HCT116 (cell line): Measurements from ENCODE around the gene PTS. TPM values are rescaled to one million over a fixed set of nuclear protein-coding genes. Genes with fewer than 3 reads are reported as not detected.

Experiments
- ATAC-seq: fragments of 200-7000 bp; cut with Tn5 transposase; 2 replicates; pipeline ENCODE4 v1.9.1; 2020; ENCODE audit warnings: mild to moderate bottlenecking, moderate library complexity
- BruUV-seq: library from RNA; stranded (reverse); fragments of 400-500 nt; replicated peaks from 2 replicates; lab custom pipeline; 2021; lab: Mats Ljungman, UMichigan
- CTCF ChIA-PET: fragments of 300-600 bp; sonication (Branson Sonifier 250); formaldehyde crosslinking; loops from one replicate; lab custom pipeline; 2021; ENCODE audit warnings: antibody characterized with exemption; lab: Charles Lee
- POLR2A ChIA-PET: fragments of 300-600, 350-600 bp; sonication (Branson Sonifier 250); formaldehyde crosslinking; loops from one replicate; lab custom pipeline; 2021; ENCODE audit warnings: antibody characterized with exemption; lab: Charles Lee
- RAD21 ChIA-PET, 2 experiments: fragments of 300-600 bp; sonication (Branson Sonifier 250); formaldehyde crosslinking; loops; one replicate each; lab custom pipeline; 2023; ENCODE audit warnings: low total read pairs in 2 of 2; ENCODE audit not compliant: uncharacterized antibody in 2 of 2, unreplicated experiment in 2 of 2, low non-redundant PET in 1 of 2; lab: Charles Lee
- DNase-seq: peaks from one replicate; pipeline ENCODE4 v3.0.0-alpha.2; 2010; ENCODE audit warnings: low read depth, low spot score
- H2AFZ ChIP-seq: fragments of 200-600 bp; shearing (Covaris generic), sonication (generic); 2 replicates; pipeline ENCODE4 v1.6.1; 2017; ENCODE audit warnings: low read depth, mixed run types, mixed read lengths, antibody characterized with exemption, low read length; ENCODE audit not compliant: poor library complexity, severe bottlenecking
- H3K27ac ChIP-seq: 2 replicates; pipeline ENCODE4 v1.5.1; 2012; ENCODE audit warnings: low read depth, low read length
- H3K27me3 ChIP-seq: fragments of 200-600 bp; sonication (generic); 2 replicates; pipeline ENCODE4 v1.6.1; 2016; ENCODE audit warnings: mixed run types, low read length, mixed read lengths; ENCODE audit not compliant: insufficient read depth
- H3K36me3 ChIP-seq, 2 experiments: fragments of 200-500 bp in 1 of 2; fragments of 200-600 bp in 1 of 2; sonication (Bioruptor generic) in 1 of 2; sonication (generic) in 1 of 2; 2 replicates each; pipeline versions ENCODE4 v1.5.1 to v1.6.1; 2014 to 2016; ENCODE audit warnings: low read length in 2 of 2, inconsistent platforms in 1 of 2, mixed read lengths in 1 of 2, mixed run types in 1 of 2; ENCODE audit not compliant: insufficient read depth in 2 of 2, control insufficient read depth in 1 of 2
- H3K4me1 ChIP-seq, 2 experiments: fragments of 200-600 bp in 1 of 2; sonication (generic) in 1 of 2; 2 replicates each; pipeline versions ENCODE4 v1.5.1 to v1.6.1; 2012 to 2017; ENCODE audit warnings: low read length in 2 of 2, inconsistent platforms in 1 of 2, mild to moderate bottlenecking in 1 of 2, mixed read lengths in 1 of 2, mixed run types in 1 of 2, moderate library complexity in 1 of 2; ENCODE audit not compliant: insufficient read depth in 2 of 2, control insufficient read depth in 1 of 2
- H3K4me2 ChIP-seq: fragments of 200-600 bp; sonication (generic); 2 replicates; pipeline ENCODE4 v1.6.1; 2017; ENCODE audit warnings: mixed run types, low read length, mixed read lengths
- H3K4me3 ChIP-seq, 2 experiments: fragments of 200-600 bp in 1 of 2; sonication (generic) in 1 of 2; replicated peaks in 1 of 2; 2 replicates each; pipeline ENCODE4 v1.5.1; 2011 to 2016; ENCODE audit warnings: low read length in 2 of 2, control low read depth in 1 of 2, low read depth in 1 of 2, mild to moderate bottlenecking in 1 of 2, mixed read lengths in 1 of 2, mixed run types in 1 of 2
- H3K79me2 ChIP-seq: fragments of 200-600 bp; sonication (generic); 2 replicates; pipeline ENCODE4 v1.6.1; 2017; ENCODE audit warnings: mild to moderate bottlenecking, mixed run types, low read length, moderate library complexity, mixed read lengths; ENCODE audit not compliant: insufficient read depth
- H3K9ac ChIP-seq: fragments of 200-600 bp; sonication (generic); 2 replicates; pipeline ENCODE4 v1.6.1; 2016; ENCODE audit warnings: low read length, mixed read lengths
- H3K9me2 ChIP-seq: fragments of 200-600 bp; sonication (generic), shearing (Covaris generic); 2 replicates; pipeline ENCODE4 v1.6.1; 2017; ENCODE audit warnings: mixed run types, mild to moderate bottlenecking, moderate library complexity; ENCODE audit not compliant: insufficient read depth
- H3K9me3 ChIP-seq, 2 experiments: fragments of 200-500 bp in 1 of 2; fragments of 200-600 bp in 1 of 2; sonication (Bioruptor generic) in 1 of 2; sonication (generic) in 1 of 2; 2 replicates each; pipeline ENCODE4 v1.6.1; 2014 to 2017; ENCODE audit warnings: low read length in 2 of 2, mixed read lengths in 2 of 2, inconsistent platforms in 1 of 2, low read depth in 1 of 2, mild to moderate bottlenecking in 1 of 2, mixed run types in 1 of 2, moderate library complexity in 1 of 2; ENCODE audit not compliant: control insufficient read depth in 1 of 2, insufficient read depth in 1 of 2
- H4K20me1 ChIP-seq: fragments of 200-600 bp; sonication (generic), shearing (Covaris generic); 2 replicates; pipeline ENCODE4 v1.6.1; 2017; ENCODE audit warnings: mixed run types, mild to moderate bottlenecking, moderate library complexity; ENCODE audit not compliant: insufficient read depth
- CBX3 ChIP-seq: IDR thresholded peaks from 2 replicates; pipeline ENCODE4 v1.6.1; 2012; ENCODE audit warnings: low read depth
- CEBPB ChIP-seq: IDR thresholded peaks from 2 replicates; pipeline ENCODE4 v1.6.1; 2012; ENCODE audit warnings: low read depth
- EGR1 ChIP-seq: IDR thresholded peaks from 2 replicates; pipeline ENCODE4 v1.6.1; 2012; ENCODE audit warnings: low read depth
- ELF1 ChIP-seq: IDR thresholded peaks from 2 replicates; pipeline ENCODE4 v1.6.1; 2012; ENCODE audit warnings: low read depth, borderline replicate concordance
- EZH2 ChIP-seq: fragments of 200-600 bp; sonication (generic); IDR thresholded peaks from 2 replicates; pipeline ENCODE4 v1.6.1; 2017; ENCODE audit warnings: antibody characterized with exemption, mixed run types
- EZH2phosphoT487 ChIP-seq: fragments of 200-600 bp; IDR thresholded peaks from 2 replicates; pipeline ENCODE4 v1.6.1; 2018; ENCODE audit warnings: antibody characterized with exemption, borderline replicate concordance
- FOSL1 ChIP-seq: IDR thresholded peaks from 2 replicates; pipeline ENCODE4 v1.6.1; 2012; ENCODE audit warnings: low read depth
- JUND ChIP-seq: IDR thresholded peaks from 2 replicates; pipeline ENCODE4 v1.6.1; 2012
- POLR2A ChIP-seq: IDR thresholded peaks from 2 replicates; pipeline ENCODE4 v1.7.0; 2011; ENCODE audit warnings: borderline replicate concordance; ENCODE audit not compliant: insufficient read depth, insufficient read length; ENCODE audit errors: extremely low read depth
- POLR2AphosphoS5 ChIP-seq: IDR thresholded peaks from 2 replicates; pipeline ENCODE4 v1.6.1; 2011; ENCODE audit warnings: mild to moderate bottlenecking, low read depth, low read length, moderate library complexity
- RAD21 ChIP-seq: IDR thresholded peaks from 2 replicates; pipeline ENCODE4 v1.6.1; 2012; ENCODE audit warnings: low read depth, mild to moderate bottlenecking
- SIN3A ChIP-seq: IDR thresholded peaks from 2 replicates; pipeline ENCODE4 v1.6.1; 2012; ENCODE audit warnings: low read depth
- SP1 ChIP-seq: IDR thresholded peaks from 2 replicates; pipeline ENCODE4 v1.6.1; 2012; ENCODE audit warnings: low read depth
- SRF ChIP-seq: IDR thresholded peaks from 2 replicates; pipeline ENCODE4 v1.6.1; 2012; ENCODE audit warnings: low read depth
- TCF7L2 ChIP-seq: IDR thresholded peaks from 2 replicates; pipeline ENCODE4 v1.7.0; 2011; ENCODE audit warnings: borderline replicate concordance, inconsistent platforms; ENCODE audit not compliant: insufficient read depth, insufficient read length; ENCODE audit errors: extremely low read depth
- YY1 ChIP-seq: IDR thresholded peaks from 2 replicates; pipeline ENCODE4 v1.6.1; 2011; ENCODE audit warnings: low read length, low read depth, moderate library complexity, mild to moderate bottlenecking; ENCODE audit not compliant: insufficient replicate concordance; ENCODE audit errors: extremely low read depth
- ZNF274 ChIP-seq: fragments of 200-500 bp; sonication (Bioruptor generic); IDR thresholded peaks from 2 replicates; pipeline ENCODE4 v1.6.1; 2014; ENCODE audit warnings: mild to moderate bottlenecking, low read depth, low read length, inconsistent platforms
- intact Hi-C: fragments of 100-400 bp; cut with micrococcal nuclease; formaldehyde crosslinking; loops from 2 replicates; pipeline ENCODE4 v1.10.0; 2022
- total RNA-seq: library from RNA; stranded (reverse); gene quantifications from one replicate; pipeline ENCODE4 v1.2.1, GENCODE V29; 2021; ENCODE audit not compliant: unreplicated experiment
- TF ChIP-seq, protein P1 (sequence below): IDR thresholded peaks from 2 replicates; pipeline ENCODE4 v1.6.1; 2012; ENCODE audit warnings: low read depth
- TF ChIP-seq, protein P2 (sequence below): IDR thresholded peaks from 2 replicates; pipeline ENCODE4 v1.6.1; 2011; ENCODE audit warnings: mild to moderate bottlenecking, low read length, moderate library complexity; ENCODE audit not compliant: insufficient replicate concordance; ENCODE audit errors: extremely low read depth
- TF ChIP-seq, protein P3 (sequence below), 3 experiments: fragments of 200-600 bp in 1 of 3; sonication (generic) in 1 of 3; IDR thresholded peaks in 2 of 3; conservative IDR thresholded peaks in 1 of 3; 2 replicates each; pipeline ENCODE4 v1.5.1; 2012 to 2017; ENCODE audit warnings: low read depth in 2 of 3, low read length in 2 of 3, antibody characterized with exemption in 1 of 3, borderline replicate concordance in 1 of 3, control low read depth in 1 of 3, mild to moderate bottlenecking in 1 of 3, mixed read lengths in 1 of 3, mixed run types in 1 of 3, moderate library complexity in 1 of 3; ENCODE audit not compliant: insufficient read depth in 1 of 3

PTS gene
- total RNA-seq, 1 experiment from 2014 or later = 45.7 TPM

DNA sequence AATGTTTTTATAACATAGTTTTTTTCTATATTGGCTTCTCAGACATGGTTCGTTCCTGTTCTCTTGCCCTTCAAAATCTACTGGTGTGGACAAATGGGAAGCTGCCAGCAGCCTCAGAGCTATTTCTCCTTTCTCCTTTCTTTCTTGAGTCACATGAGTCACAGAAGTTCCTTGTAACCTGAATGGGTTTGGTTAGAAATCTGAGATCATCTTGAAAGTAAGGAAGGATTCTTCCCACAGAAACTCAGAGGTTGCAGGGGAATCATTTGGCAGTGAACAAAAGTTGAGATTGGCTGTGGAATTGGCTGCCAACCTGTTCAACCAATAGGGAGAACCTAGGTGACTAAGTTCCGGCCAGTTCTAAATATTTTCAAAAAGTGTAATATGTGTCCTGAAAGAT is 22.0 kb downstream of the PTS start:
- H3K4me1 ChIP-seq = no peaks in the 10 kb centered on the region
- POLR2A ChIA-PET = no interaction called here
- H3K9ac ChIP-seq = no peak overlapping the region
- no peaks in the 10 kb centered on the region for H3K36me3 ChIP-seq
- H3K4me2 ChIP-seq = no peak overlapping the region
- no peaks in the 10 kb centered on the region for H3K9me3 ChIP-seq
- no peaks in the 10 kb centered on the region for H3K79me2 ChIP-seq
- H3K27me3 ChIP-seq = no peaks in the 10 kb centered on the region
- no peak overlapping the region for H2AFZ ChIP-seq
- DNase-seq (no peak), ATAC-seq (no peak)
- no peak for TF ChIP-seq EGR1
- TF ChIP-seq TCF7L2 = no peak
- TF ChIP-seq RAD21 = no peak
- no peak for TF ChIP-seq CBX3
- TF ChIP-seq, protein P1, sequence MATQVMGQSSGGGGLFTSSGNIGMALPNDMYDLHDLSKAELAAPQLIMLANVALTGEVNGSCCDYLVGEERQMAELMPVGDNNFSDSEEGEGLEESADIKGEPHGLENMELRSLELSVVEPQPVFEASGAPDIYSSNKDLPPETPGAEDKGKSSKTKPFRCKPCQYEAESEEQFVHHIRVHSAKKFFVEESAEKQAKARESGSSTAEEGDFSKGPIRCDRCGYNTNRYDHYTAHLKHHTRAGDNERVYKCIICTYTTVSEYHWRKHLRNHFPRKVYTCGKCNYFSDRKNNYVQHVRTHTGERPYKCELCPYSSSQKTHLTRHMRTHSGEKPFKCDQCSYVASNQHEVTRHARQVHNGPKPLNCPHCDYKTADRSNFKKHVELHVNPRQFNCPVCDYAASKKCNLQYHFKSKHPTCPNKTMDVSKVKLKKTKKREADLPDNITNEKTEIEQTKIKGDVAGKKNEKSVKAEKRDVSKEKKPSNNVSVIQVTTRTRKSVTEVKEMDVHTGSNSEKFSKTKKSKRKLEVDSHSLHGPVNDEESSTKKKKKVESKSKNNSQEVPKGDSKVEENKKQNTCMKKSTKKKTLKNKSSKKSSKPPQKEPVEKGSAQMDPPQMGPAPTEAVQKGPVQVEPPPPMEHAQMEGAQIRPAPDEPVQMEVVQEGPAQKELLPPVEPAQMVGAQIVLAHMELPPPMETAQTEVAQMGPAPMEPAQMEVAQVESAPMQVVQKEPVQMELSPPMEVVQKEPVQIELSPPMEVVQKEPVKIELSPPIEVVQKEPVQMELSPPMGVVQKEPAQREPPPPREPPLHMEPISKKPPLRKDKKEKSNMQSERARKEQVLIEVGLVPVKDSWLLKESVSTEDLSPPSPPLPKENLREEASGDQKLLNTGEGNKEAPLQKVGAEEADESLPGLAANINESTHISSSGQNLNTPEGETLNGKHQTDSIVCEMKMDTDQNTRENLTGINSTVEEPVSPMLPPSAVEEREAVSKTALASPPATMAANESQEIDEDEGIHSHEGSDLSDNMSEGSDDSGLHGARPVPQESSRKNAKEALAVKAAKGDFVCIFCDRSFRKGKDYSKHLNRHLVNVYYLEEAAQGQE = no peak
- no peak for TF ChIP-seq JUND
- no peak for TF ChIP-seq ELF1
- TF ChIP-seq, protein P2, sequence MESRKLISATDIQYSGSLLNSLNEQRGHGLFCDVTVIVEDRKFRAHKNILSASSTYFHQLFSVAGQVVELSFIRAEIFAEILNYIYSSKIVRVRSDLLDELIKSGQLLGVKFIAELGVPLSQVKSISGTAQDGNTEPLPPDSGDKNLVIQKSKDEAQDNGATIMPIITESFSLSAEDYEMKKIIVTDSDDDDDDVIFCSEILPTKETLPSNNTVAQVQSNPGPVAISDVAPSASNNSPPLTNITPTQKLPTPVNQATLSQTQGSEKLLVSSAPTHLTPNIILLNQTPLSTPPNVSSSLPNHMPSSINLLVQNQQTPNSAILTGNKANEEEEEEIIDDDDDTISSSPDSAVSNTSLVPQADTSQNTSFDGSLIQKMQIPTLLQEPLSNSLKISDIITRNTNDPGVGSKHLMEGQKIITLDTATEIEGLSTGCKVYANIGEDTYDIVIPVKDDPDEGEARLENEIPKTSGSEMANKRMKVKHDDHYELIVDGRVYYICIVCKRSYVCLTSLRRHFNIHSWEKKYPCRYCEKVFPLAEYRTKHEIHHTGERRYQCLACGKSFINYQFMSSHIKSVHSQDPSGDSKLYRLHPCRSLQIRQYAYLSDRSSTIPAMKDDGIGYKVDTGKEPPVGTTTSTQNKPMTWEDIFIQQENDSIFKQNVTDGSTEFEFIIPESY = no peak
- no peak for TF ChIP-seq CEBPB
- no peak for TF ChIP-seq SRF
- no peak for TF ChIP-seq FOSL1
- no peak for TF ChIP-seq YY1
- TF ChIP-seq SIN3A = no peak
- TF ChIP-seq SP1 = no peak
- no peak for TF ChIP-seq EZH2phosphoT487
- TF ChIP-seq POLR2A = no peak
- no peak for TF ChIP-seq EZH2
- TF ChIP-seq, protein P3, sequence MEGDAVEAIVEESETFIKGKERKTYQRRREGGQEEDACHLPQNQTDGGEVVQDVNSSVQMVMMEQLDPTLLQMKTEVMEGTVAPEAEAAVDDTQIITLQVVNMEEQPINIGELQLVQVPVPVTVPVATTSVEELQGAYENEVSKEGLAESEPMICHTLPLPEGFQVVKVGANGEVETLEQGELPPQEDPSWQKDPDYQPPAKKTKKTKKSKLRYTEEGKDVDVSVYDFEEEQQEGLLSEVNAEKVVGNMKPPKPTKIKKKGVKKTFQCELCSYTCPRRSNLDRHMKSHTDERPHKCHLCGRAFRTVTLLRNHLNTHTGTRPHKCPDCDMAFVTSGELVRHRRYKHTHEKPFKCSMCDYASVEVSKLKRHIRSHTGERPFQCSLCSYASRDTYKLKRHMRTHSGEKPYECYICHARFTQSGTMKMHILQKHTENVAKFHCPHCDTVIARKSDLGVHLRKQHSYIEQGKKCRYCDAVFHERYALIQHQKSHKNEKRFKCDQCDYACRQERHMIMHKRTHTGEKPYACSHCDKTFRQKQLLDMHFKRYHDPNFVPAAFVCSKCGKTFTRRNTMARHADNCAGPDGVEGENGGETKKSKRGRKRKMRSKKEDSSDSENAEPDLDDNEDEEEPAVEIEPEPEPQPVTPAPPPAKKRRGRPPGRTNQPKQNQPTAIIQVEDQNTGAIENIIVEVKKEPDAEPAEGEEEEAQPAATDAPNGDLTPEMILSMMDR (IDR thresholded peaks at IDR 0.05 in 2 of 3, conservative IDR thresholded peaks at IDR 0.05 in 1 of 3; ENCODE audit: borderline replicate concordance in 1 of 3, insufficient read depth in 1 of 3, low read depth in 2 of 3, low read length in 2 of 3) = no peak
- TF ChIP-seq POLR2AphosphoS5 = no peak
- no peak for TF ChIP-seq ZNF274
- no peaks in the 10 kb centered on the region for H4K20me1 ChIP-seq
- CTCF ChIA-PET = no interaction called here
- no TSS peak for BruUV-seq
- H3K27ac ChIP-seq = no peak overlapping the region
- RAD21 ChIA-PET = no interaction called here
- no peak overlapping the region for H3K4me3 ChIP-seq
- H3K9me2 ChIP-seq = no peaks in the 10 kb centered on the region
- intact Hi-C loops = no loop called here
